GM19238 (cell line): ENCODE results near the gene ZMIZ1.

Experiments
- DNase-seq: peaks from one replicate; pipeline ENCODE4 v3.0.0; 2011; ENCODE audit warnings: low spot score; ENCODE audit not compliant: insufficient read length

ZMIZ1 gene

DNA sequence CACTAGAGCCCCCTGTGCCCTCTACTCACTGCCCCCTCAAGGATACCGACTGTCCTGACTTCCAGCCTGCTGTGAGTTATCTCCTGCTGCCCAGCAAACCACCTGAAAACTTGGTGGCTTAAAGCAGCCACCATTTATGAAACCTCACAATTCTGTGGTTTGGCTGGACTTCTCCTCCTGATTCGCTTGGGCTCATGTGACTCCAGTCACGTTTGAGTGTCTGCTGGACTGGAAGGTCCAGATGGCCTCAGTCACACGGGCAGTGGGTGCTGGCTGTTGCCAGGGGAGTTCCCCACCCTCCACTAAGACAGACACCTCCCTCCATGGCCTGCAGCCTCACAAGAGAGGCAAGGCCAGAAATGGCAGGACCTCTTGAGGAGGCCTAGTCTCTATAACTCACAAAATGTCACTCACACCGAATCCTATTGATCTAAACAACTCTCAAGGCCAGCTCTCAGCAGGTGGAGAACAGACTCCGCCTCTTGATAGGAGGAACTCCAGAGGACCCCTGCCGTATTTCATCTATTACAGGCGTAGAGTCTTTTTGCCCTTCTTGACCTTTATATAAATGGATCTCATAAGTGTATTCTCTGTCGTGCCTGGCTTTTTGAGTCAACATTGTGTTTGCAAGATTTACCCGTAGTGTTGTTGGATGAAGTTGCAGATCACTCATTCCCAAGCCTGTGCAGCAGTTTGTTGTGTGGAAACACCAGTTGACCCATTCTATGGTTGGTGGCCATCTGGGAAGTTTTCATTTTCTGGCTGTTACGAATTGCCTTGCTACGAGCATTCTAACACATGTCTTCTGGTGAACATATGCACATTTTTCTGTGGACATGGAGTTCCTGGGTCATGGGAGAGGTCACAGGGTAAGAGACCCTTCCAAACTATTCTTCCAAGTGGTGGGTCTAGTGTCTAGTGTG, 48.3 kb downstream of the ZMIZ1 start:
- DNase-seq: no peak

DNA sequence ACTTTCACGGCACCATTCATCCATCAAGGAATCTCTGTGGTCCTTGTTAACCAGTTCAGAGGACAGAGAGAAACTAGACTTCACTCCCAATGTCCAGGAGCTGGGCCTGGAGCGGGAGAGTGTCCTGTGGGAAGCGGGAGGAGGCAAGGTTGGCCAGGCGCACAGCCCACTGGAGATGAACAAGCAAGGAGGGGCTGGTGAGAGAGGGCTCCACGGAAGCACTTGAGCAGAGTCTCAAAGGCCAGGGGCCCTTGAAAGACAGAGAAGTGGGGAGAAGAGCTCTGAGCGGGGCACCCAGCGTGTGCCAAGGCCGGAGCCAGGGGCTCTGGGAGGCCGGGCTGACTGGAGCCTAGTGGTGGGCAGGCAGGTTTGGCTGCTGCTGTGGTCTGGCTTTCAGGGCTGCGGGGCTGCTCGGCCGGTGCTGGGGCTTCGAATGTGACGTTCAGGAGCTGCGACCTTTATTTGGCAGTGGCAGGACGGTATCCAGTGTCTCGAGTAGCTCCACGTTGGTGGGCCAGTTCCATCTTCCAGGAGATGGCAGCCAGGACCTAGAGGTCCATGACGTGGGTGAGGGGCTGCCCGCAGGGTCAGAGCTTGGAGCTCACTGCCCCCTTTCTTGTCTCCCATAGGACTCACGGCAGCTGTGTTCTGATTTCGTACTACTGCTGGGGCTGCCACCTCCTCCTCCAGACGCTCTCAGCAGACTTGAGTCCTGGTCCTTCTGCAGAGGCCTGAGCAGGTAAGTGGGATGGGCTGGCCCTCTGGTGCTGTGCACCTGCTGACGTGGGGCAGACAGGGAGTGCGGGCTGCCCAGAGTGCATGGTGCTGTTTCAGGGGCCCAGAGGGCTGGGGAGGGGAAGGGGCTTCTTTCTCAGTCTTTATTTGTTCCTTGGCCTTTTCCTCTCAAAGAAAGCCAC, 49.8 kb downstream of the ZMIZ1 start:
- DNase-seq: no peak

DNA sequence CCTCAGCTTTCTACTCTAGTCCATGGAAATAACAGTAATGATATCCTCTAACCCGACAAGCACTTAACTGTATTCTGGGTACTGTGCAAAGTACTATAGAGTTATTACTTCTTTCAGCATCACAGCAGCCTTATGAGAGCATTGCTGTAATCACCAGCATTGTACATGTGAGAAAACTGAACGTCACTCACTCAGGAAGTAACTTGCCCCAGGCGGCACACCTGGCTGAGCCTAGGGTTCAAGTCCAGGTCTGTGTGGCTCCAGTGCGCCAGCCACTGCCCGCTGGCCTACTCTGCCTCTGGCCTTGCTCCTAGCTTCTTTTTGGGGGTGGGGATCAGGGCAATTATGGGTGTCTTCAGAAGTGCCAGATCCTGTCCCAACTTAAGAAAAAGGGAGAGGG, 50.5 kb downstream of the ZMIZ1 start:
- DNase-seq: no peak

DNA sequence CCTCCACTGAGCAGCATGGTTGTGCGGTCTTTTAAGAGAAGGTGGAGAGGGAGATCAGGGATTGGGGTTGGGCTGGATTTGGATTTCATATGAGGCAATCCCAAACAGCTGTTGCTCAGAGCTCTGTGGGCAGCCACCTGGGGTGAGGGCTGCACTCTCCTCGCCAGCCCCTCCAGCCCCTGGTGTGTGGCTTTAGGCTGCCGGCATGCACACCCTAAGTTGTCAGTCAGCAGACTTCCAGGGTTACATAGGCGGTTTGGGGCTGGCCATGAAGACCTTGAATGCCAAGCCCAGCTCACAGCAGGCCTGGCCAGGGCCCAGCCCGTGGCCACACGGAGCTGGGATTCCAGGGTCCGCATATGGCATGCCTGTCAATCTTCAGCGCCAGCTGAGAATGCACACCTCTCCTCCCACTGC, 54.8 kb downstream of the ZMIZ1 start:
- DNase-seq: no peak

DNA sequence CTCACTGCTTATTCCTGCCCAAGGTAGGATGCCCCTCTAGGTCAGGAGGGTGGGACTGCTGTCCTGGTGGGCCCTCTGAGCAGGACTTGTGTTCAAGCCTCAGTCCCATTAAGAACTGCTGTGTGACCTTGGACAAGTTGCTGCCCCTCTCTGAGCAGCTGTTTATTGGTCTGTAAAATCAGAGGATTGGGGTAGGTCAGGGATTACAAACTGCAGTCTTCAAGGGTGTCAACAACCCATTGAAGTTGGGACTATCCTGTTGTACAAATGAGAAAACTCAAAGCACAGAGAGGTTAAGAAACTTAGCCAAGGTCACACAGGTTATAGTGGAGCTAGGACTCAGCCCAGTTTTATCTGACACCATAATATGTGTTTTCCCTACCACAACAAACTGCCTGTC, 55.3 kb downstream of the ZMIZ1 start:
- no peak for DNase-seq

DNA sequence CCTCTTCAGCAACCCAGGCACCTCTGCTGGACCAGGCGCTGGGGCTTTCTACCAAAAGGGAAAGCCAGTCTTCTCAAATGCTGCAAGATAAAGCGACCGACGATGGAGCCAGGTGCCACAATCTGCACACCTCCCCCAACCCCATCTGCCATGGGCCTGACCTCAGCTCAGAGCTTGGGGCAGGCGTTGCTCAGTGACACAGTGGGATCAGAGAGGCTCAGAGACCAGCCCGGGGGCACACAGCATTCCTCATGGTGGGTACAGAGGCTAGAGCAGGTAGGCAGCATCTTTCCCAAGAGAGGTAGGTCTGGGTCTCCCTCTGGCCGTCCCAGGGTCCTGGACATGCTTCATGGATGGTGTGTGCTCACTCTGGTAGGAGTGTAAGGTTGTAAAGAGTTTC, 56.3 kb downstream of the ZMIZ1 start:
- no peak for DNase-seq

DNA sequence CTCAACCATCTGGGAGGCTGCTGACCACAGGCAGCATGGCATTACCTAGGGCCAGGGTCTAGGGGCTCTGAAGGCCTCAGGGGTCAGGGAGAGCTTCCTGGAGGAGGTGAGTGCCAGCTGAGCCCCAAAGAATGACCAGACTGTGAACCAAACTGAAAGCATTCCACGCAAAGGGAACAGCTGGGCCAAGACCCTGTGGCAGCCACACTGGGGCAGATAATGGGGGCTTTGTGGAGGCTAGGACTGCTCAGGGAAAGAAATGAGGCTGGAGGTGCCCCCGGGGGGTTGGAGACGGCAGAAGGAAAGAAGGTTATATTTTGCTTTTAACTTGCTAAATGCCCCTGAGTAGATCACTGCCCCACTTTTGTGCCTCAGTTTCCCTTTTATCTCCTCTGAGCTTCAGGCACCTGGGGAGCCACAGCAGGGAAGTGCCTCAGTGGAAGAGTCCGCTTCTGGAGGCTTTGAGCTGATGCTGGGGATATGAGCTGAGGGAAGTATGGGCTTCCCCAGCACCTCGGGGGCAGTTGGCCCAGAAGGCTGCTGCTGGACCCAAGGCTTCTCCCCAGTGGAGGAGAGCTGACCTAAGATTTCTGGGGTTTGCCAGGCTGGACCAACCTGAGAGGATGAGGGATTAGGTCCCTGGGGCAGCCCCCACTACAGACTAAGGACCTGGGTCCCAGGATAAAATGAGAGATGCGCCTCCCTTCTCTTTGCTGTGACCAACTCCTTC, 57.8 kb downstream of the ZMIZ1 start:
- DNase-seq: no peak

DNA sequence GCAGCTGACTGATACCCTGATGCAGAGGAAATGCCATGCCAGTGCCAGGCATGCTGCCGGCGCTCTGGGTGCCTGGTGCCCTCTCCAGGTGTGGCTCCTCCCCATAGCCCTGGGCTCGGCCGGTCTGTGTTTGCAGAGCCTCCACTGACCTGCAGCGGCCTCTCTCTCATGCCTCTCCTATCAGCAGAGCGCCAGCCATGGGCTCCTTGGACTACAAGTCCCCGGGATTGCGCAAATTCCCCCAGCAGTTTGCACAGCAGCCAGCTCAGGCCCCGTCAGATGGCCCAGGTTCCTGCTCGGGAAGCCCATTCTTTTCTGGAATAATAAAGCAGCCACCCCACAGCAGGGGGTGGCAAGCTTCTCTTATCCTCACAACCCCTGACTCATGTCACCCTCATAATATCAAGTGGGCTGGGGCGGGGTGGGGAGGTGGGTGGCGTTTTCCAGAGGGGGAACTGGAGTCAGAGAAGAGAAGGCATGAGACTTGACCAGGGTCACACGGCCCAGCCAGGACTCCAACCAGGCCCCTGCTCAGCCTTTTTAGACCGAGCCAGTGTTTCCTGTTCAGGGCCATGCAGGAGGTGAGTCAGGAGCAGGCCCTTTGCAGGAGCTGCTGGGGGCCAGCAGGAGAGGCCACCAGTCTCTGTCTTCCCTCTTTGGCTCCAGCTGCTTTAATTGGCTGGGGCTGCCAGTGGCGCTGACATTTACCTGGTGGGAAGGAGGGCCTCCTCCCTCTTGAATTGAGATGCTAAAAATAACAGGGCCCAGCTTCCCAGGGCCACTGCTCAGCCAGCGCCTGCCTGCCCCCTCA, 58.6 kb downstream of the ZMIZ1 start:
- no peak for DNase-seq

DNA sequence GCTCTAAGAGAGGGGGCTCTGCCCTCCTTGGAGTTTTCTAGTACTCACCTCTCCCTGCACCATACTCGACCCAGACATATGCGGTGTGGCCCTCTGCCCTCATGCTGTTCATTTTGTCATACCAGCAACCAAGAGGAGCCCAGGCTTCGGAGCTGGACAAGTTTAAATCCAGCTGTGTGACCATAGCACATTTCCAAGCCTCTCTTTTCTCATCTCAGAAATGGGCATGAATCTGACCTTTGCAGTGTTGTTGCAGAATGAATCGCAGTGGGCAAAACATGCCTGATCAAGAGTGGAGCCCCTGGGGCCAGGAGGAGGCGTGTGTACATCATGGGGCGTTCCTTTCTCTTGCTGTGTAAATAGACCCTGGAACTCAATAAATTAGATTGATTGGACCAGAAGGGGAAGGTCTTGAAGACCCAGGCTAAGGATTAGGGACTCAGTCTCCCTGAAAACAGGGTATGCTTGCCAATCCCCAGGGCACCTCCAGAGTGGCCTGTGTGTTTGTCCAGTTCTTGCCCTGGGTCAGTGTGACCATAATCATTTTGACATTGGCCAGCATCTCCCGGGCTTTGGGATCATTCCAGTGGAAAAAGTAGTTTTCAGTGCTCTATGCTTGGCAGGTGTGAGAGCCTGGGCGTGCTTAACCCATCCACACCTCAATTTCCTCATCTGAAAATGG, 59.6 kb downstream of the ZMIZ1 start:
- DNase-seq: no peak

DNA sequence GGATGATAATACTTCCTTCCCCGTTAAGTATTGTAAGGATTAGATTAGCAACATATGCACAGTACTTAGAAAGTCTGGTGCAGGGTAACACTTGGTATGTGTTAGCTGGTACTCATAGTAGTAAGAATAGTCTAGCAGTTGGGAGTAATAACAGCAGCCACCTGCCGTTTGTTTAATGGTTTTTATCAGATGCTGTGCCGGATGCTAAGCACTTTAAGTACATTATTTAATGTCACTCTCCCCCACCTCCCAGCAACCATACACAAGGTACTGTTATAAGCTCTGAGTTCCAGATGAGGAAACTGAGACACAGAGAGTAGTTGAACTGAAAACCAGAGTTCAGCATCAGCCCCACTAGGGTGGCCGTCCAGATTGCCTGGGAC, 60.1 kb downstream of the ZMIZ1 start:
- no peak for DNase-seq

DNA sequence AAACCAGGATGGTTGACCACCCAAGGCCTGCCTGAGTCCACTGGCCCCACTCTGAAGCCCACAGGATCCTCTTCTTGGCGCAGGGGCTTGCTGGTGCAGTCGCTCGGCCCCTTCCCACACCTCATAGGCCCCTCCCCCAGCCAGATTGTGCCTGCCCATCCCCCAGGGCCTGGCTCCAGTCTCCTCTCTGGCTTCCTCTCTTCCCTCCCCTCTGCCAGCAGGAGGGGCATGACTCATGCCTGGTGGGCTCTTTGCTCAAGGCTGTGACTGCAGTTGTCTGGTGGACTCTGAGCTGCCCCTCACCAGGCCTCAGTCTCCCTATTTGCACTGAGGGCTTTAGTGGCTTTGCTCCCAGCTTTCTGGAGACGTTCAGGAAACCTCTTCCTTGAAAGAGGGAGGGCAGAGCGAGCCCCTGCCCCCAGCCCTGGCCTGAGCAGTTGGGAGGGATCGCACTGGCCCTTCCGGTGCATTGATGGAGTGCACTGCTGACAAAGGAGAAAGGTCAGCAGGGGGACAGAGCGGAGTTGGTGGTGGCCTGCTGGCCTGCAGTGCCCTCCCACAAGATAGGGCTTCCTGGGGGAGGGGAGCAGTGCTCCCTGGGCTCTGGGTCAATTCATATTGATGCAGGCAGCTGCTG, 60.7 kb downstream of the ZMIZ1 start:
- DNase-seq: no peak

DNA sequence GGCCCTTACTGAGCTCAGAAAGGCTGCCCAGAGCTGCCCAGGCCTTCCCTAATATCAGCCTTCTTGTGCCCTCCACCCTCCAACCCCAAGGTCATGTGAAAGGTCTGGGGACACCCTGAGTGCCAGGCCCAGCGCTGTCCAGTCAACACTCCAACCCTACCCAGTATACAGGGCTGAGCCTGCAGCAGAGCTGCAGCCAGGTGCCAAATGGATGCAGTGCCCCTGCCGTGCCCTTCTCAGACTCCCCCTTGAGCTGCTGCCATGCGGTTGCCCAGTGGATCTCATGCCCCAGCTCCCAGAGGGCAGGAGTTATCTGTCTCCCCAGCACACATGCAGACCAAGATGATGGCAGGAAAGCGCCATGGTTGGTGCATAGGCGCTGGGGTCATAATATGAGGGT, 61.5 kb downstream of the ZMIZ1 start:
- no peak for DNase-seq

DNA sequence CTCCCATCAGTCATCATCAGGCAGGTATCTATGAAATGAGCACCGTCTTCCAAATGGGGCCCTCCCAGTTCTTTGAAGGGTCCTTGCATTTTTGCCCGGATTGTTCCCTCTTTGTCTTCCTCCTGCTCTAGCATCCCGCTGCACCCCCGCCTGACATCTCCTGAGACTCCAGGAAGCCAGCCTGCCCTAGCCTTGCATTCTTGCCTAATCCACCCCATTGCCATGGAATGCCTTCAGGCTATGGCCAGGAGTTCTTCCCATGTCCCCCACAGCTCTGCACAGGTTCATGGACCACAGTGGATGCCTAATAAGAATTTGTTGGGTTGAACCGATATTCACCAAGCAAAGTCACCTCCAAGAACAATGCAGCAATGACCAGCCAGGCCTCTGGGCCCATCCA, 62.1 kb downstream of the ZMIZ1 start:
- no peak for DNase-seq

DNA sequence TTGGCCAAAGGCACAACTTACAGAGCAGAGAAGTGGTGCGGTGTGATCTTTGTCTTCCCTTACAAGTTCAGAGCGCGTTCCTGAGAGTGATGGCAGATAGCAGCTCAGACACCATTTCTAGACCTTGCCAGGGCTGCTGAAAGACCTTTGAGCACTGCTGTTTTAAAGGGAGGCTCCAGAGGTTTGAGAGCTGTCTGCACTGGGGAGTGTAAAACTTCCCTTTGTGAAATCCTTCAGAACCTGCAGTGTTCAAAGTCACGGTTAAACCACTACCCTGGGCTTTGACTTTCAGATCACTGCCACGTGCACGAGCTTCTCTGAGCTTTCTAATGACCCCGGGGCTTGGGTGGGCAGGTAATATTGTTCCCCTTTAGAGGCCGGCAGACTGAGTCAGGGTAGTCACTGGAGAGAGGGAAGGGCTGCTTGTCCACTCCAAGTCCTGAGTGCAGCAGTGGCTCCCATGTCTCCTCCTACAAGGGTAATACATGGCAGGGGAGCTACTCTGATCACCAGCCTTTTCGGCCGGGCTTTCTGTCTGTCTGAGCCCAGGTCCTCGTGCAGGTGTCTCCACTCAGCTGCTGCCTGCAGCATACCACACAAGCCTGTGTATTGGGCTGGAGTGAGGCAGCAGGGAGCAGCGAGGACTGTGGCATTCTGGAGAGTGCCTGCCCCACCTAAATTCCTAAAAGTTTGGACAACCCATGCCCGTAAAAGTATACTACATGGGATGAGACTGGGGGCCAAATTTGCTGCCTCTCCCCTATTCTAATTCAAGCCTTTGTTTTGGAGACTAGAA, 63.3 kb downstream of the ZMIZ1 start:
- no peak for DNase-seq

DNA sequence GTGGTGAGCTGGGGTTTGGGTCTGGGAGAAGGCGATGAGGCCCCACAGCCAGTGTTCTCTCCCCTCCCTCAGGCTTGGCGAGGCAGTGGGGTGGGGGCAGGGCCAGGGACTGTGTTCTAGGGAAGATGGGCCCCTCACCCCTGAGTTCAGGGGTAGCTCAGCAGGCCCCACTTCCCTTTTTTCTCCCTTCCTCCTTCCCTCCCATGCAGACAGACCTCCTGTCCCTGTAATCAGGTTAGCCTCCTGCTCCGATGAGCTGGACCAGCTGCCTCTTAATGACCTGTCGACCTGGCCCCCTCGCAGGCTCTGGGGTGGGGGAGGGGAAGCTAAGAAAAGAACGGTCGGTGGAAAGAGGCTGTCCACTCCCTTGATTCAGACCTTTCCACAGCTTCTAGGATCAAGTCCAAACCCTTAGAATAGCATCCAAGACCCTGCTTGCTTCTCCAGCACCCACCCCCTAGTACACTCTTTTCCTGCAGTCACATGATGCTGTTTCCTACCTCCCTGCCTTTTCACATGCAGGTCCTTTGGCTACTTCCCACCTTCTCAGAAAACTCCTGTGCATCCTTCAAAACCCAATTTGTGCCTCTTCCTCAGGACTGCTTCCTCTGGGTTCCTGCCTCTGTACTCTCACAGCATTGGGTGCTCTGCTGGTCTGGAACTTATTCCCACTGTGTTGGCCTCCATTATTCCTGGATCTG, 64.1 kb downstream of the ZMIZ1 start:
- DNase-seq: no peak

DNA sequence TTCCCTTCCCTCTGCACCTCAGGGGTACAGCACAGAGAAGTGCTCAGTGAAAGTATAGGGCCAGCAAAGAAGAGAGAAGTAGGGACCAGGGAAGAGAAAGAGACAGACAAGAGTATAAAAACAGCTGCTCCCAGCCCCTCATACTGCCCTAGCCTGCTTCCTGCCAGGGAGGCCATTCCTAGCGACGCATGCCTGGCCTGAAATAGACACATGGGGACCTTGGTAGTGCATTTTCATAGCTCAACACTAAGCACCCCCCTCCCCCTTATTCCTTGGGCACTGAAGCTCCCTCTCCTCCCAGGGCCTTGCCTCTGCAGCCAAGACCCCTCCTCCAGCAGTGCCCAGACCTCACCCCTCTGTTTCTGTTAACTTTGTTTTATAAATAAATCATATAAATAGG, 64.7 kb downstream of the ZMIZ1 start:
- DNase-seq: no peak

DNA sequence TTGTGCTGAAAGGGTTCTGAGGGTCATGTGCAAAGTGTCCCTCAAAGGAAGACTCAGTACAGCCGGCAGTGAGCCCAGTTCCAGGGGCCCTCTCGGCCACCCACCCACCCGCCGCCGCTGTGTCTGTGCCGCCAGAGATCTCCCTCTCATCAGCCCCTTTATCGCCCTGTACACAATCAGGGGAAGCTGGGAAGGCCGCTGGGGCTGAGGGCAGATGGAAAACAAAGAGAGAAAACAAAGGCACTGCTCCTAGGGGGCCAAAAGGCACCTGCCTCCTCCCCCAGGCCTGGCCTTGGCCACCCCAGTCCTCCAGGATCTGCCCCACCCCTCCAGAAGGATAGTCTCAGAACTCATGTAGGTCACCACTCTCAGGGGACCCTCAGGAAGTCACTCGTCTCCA, 67.0 kb downstream of the ZMIZ1 start:
- no peak for DNase-seq

DNA sequence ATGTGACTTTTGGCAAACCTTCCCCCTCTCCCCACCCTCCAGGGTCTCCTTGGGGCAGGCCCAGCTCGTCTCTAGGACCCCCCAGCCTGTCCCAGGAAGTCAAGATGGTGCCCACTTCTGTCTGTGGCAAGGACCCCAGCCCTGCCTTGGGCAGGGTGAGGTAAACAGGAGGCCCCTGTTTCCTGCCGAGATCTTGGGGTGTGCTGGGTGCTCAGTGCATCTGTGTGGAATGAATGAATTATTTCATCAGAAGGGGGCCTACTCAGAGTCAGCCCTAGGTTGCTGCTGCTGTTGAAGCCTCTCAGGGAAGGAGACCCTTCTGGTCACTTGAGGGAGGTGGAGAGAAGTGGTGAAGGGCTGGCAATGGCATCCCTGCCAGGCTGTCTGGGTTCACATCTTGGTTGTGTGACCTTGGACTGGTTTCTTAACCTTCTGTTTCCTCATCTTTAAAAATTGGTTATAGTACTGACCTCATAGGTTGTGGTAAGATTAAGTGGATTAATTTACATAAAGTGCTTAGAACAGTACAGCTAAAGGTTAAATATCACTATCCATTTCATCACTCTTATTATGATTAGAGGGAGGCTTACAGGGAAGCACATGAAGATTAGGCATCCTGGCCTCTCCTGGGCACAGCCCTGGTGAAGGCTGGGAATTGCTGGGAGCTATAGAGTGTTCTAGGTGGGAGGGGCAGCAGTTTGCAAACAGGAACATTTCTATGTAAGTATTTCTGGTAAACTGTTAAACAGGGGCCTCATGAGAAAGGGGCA, 67.7 kb downstream of the ZMIZ1 start:
- DNase-seq: no peak
